GM19455 (cell line): ENCODE measurements around the gene LRRC17.
"Not testable (repeated sequence)": the region's sequence is repeated elsewhere in the genome, so short reads cannot be mapped to it uniquely, and the experiment has no call there.

Experiments
- ATAC-seq: cut with Tn5 transposase; IDR thresholded peaks from one replicate; pipeline ENCODE4 v1.9.1; 2021; ENCODE audit not compliant: unreplicated experiment

Gene LRRC17

GRCh38 chr7:102942181-102942866 is 29.5 kb downstream of the LRRC17 start:
- no peak for ATAC-seq

- ATAC-seq: no peak
These were observed 30.1 kb downstream of the LRRC17 start for GRCh38 chr7:102942868-102943267.

- no peak for ATAC-seq
These were observed 30.8 kb downstream of the LRRC17 start for GRCh38 chr7:102943423-102944169.

- ATAC-seq: no peak
These were observed 31.4 kb downstream of the LRRC17 start for GRCh38 chr7:102944241-102944640.

- ATAC-seq: no peak
These were observed 39.0 kb downstream of the LRRC17 start for GRCh38 chr7:102951839-102952238.

- ATAC-seq: no peak
These were observed 40.6 kb downstream of the LRRC17 start for GRCh38 chr7:102953406-102953805.

- ATAC-seq: not testable (repeated sequence)
These were observed 41.6 kb downstream of the LRRC17 start for GRCh38 chr7:102954359-102954758.

GRCh38 chr7:102958004-102958403 is 45.2 kb downstream of the LRRC17 start:
- ATAC-seq: not testable (repeated sequence)

GRCh38 chr7:102961993-102962392 is 49.2 kb downstream of the LRRC17 start:
- not testable (repeated sequence) for ATAC-seq

- no peak for ATAC-seq
These were observed 53.7 kb downstream of the LRRC17 start for GRCh38 chr7:102966465-102966864.

GRCh38 chr7:102967798-102968197 is 55.0 kb downstream of the LRRC17 start:
- no peak for ATAC-seq

GRCh38 chr7:102973096-102973802 is 60.4 kb downstream of the LRRC17 start:
- ATAC-seq: no peak

- ATAC-seq: no peak
These were observed 61.8 kb downstream of the LRRC17 start for GRCh38 chr7:102974366-102975236.

- ATAC-seq: no peak
These were observed 63.1 kb downstream of the LRRC17 start for GRCh38 chr7:102975854-102976253.

GRCh38 chr7:102976493-102976892 is 63.7 kb downstream of the LRRC17 start:
- no peak for ATAC-seq

- not testable (repeated sequence) for ATAC-seq
These were observed 64.8 kb downstream of the LRRC17 start for GRCh38 chr7:102977586-102977985.

GRCh38 chr7:102978284-102978683 is 65.5 kb downstream of the LRRC17 start:
- ATAC-seq: no peak

- ATAC-seq: no peak
These were observed 66.9 kb downstream of the LRRC17 start for GRCh38 chr7:102979670-102980069.

- ATAC-seq: no peak
These were observed 68.7 kb downstream of the LRRC17 start for GRCh38 chr7:102981451-102981850.

- no peak for ATAC-seq
These were observed 69.4 kb downstream of the LRRC17 start for GRCh38 chr7:102982235-102982634.

GRCh38 chr7:102983602-102984001 is 70.8 kb downstream of the LRRC17 start:
- ATAC-seq: no peak
